Measurements from ENCODE around the gene CAPN5.
"Not testable (repeated sequence)": the region's sequence is repeated elsewhere in the genome, so short reads cannot be mapped to it uniquely, and the experiment has no call there.

CAPN5 gene

DNA sequence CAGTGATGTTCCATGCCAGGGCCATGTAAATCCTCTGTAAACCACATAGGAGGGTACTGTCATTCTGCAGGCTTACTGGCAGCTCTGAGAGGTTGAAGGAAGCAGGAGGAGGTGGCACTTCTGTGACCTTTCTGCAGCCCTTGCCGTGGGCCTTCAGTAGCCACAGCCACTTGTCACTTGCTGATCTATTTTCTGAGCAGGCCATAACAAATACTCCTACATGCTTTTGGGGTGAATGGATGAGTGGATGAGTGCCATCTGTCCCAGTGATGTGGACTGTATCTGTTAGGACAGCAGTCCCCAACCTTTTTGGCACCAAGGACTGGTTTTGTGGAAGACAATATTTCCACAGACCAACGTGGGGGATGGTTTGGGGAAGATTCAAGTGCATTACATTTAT lies 22.4 kb upstream of the CAPN5 start:
- Histone ChIP-seq H3K27ac (no peak overlapping the region), H3K4me1 (ENCODE audit: low read depth, poor library complexity, severe bottlenecking) (peaks cover 6% of the 10 kb centered on the region), H4K20me1 (ENCODE audit: insufficient read depth) (no peaks in the 10 kb centered on the region), H3K4me2 (no peak overlapping the region), H3K9ac (no peak overlapping the region), H3K79me2 (ENCODE audit: insufficient read depth, low read depth) (no peaks in the 10 kb centered on the region), H3K27me3 (ENCODE audit: insufficient read depth, low read depth) (no peaks in the 10 kb centered on the region), H3K4me3 (IDR thresholded peaks at IDR 0.05; ENCODE audit: insufficient read depth, low read depth, low read length) (no peak overlapping the region), H2AFZ (ENCODE audit: low read depth) (no peak overlapping the region), H3K36me3 (ENCODE audit: insufficient read depth) (no peaks in the 10 kb centered on the region)
- TF ChIP-seq, protein P1, sequence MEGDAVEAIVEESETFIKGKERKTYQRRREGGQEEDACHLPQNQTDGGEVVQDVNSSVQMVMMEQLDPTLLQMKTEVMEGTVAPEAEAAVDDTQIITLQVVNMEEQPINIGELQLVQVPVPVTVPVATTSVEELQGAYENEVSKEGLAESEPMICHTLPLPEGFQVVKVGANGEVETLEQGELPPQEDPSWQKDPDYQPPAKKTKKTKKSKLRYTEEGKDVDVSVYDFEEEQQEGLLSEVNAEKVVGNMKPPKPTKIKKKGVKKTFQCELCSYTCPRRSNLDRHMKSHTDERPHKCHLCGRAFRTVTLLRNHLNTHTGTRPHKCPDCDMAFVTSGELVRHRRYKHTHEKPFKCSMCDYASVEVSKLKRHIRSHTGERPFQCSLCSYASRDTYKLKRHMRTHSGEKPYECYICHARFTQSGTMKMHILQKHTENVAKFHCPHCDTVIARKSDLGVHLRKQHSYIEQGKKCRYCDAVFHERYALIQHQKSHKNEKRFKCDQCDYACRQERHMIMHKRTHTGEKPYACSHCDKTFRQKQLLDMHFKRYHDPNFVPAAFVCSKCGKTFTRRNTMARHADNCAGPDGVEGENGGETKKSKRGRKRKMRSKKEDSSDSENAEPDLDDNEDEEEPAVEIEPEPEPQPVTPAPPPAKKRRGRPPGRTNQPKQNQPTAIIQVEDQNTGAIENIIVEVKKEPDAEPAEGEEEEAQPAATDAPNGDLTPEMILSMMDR (conservative IDR thresholded peaks at IDR 0.05; ENCODE audit: low read depth, low read length), result no peak

DNA sequence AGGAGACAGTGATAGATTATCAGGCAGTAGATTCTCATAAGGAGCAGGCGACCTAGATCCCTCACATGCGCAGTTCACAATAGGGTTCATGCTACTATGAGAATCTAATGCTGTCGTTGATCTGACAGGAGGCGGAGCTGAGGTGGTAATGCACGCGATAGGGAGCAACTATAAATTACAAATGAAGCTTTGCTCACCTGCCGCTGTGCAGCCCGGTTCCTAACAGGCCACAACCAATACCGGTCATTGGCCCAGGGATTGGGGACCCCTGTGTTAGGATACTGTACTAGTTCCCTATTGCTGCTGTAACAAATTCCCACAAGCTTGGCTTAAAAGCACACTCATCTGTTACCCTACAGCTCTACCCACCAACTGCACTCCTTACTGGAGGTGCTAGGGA lies 21.9 kb upstream of the CAPN5 start:
- Histone ChIP-seq H3K4me2 (no peak overlapping the region), H3K36me3 (ENCODE audit: insufficient read depth) (no peaks in the 10 kb centered on the region), H3K27ac (no peak overlapping the region), H3K79me2 (ENCODE audit: insufficient read depth, low read depth) (no peaks in the 10 kb centered on the region), H2AFZ (ENCODE audit: low read depth) (no peak overlapping the region), H4K20me1 (ENCODE audit: insufficient read depth) (no peaks in the 10 kb centered on the region), H3K4me1 (ENCODE audit: low read depth, poor library complexity, severe bottlenecking) (peaks cover 6% of the 10 kb centered on the region), H3K9ac (no peak overlapping the region), H3K27me3 (ENCODE audit: insufficient read depth, low read depth) (no peaks in the 10 kb centered on the region), H3K4me3 (IDR thresholded peaks at IDR 0.05; ENCODE audit: insufficient read depth, low read depth, low read length) (no peak overlapping the region)
- TF ChIP-seq, protein P1 (conservative IDR thresholded peaks at IDR 0.05; ENCODE audit: low read depth, low read length), result no peak

DNA sequence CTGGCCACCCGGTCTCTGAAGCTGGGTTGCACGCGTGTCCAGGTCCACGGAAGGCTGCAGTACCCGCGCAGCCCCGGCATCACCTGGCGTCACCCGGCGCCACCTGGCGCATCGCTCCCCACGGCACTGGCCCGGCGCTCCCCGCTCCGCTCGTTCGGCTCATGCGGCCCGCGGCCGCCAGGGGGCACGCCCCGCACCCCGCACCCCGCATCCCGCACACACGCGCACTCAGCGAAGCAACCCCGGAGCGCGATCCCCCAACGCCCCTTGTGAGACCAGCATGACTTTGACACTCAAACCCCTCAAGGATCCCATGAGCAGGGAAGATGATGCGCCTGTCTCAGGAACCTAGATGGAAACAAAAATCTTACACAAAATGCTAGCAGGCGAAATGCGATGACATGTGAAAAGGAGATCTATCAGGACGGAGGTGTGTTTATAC lies 20.7 kb upstream of the CAPN5 start:
- TF ChIP-seq, protein P1 (conservative IDR thresholded peaks at IDR 0.05; ENCODE audit: low read depth, low read length), result no peak
- Histone ChIP-seq H2AFZ (ENCODE audit: low read depth) (no peak overlapping the region), H3K36me3 (ENCODE audit: insufficient read depth) (no peaks in the 10 kb centered on the region), H3K79me2 (ENCODE audit: insufficient read depth, low read depth) (no peaks in the 10 kb centered on the region), H3K27me3 (ENCODE audit: insufficient read depth, low read depth) (no peaks in the 10 kb centered on the region), H3K27ac (no peak overlapping the region), H3K4me2 (0 out of 2 replicates have a peak overlapping the region, but pooled peaks have one; percentile 85), H3K9ac (no peak overlapping the region), H3K4me1 (ENCODE audit: low read depth, poor library complexity, severe bottlenecking) (peaks cover 6% of the 10 kb centered on the region), H4K20me1 (ENCODE audit: insufficient read depth) (no peaks in the 10 kb centered on the region), H3K4me3 (IDR thresholded peaks at IDR 0.05; ENCODE audit: insufficient read depth, low read depth, low read length) (no peak overlapping the region)

DNA sequence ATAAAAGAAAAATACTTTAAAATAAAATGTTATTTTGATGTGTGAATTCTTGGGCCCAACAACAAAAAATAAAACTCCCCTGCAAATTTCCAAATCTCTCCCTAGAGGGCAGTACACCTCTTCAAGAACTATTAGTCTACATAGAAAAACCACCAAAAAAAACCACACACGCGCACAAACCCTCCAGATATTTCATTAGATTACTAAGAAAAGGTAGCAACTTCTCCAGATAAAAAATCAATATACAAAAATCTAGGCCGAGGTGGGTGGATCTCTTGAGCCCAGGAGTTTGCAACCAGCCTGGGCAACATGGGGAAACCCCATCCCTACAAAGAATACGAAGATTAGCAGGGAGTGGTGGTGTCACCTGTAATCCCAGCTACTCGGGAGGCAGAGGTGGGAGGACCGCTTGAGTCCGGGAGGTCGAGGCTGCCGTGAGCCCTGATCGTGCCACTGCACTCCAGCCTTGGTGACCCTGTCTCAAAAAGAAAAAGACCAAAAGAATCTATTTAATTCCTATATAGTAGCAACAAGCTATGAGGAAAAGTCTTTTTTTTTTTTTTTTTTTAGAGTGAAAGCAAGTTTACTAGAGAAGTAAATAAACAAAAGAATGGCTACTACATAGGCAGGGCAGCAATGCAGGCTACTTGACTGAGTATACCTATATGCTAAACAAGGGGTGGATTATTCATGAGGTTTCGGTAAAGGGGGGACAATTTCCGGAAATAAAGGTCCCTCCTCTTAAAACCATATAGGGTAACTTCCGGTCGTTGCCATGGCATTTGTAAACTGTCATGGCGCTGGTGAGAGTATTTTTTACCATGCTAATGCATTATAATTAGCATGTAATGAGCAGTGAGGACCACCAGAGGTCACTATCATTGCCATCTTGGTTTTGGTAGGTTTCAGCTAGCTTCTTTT lies 19.5 kb upstream of the CAPN5 start:
- Histone ChIP-seq H3K27me3 (ENCODE audit: insufficient read depth, low read depth) (no peaks in the 10 kb centered on the region), H2AFZ (ENCODE audit: low read depth) (peak overlapping the region; percentile 72), H3K36me3 (ENCODE audit: insufficient read depth) (no peaks in the 10 kb centered on the region), H3K4me1 (ENCODE audit: low read depth, poor library complexity, severe bottlenecking) (peaks cover 6% of the 10 kb centered on the region), H4K20me1 (ENCODE audit: insufficient read depth) (no peaks in the 10 kb centered on the region), H3K79me2 (ENCODE audit: insufficient read depth, low read depth) (no peaks in the 10 kb centered on the region), H3K27ac (peak overlapping the region; percentile 24; the same call in 1 of the 2 replicates), H3K9ac (no peak overlapping the region; the same call in 1 of the 2 replicates), H3K4me2 (peak overlapping the region; percentile 85), H3K4me3 (IDR thresholded peaks at IDR 0.05; ENCODE audit: insufficient read depth, low read depth, low read length) (no peak overlapping the region)
- TF ChIP-seq, protein P1 (conservative IDR thresholded peaks at IDR 0.05; ENCODE audit: low read depth, low read length), result peak; percentile 87

DNA sequence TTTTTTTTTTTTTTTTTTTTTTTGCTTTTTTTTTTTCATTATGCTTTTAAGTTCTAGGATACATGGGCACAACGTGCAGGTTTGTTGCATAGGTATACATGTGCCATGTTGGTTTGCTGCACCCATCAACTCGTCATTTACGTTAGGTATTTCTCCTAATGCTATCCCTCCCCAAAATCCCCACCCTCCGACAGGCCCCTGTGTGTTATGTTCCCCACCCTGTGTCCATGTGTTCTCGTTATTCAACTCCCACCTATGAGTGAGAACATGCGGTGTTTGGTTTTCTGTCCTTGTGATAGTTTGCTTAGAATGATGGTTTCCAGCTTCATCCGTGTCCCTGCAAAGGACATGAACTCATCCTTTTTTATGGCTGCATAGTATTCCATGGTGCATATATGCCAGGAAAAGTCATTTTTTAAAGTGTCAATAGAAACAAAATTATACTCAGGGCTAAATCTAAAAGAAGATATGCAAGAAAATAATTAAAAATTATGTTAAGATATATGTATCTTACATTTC lies 18.8 kb upstream of the CAPN5 start:
- H3K4me1 ChIP-seq (ENCODE audit: low read depth, poor library complexity, severe bottlenecking); H3K27ac ChIP-seq; H3K27me3 ChIP-seq (ENCODE audit: insufficient read depth, low read depth); H3K36me3 ChIP-seq (ENCODE audit: insufficient read depth); H3K4me3 ChIP-seq (IDR thresholded peaks at IDR 0.05; ENCODE audit: insufficient read depth, low read depth, low read length); H3K79me2 ChIP-seq (ENCODE audit: insufficient read depth, low read depth); H4K20me1 ChIP-seq (ENCODE audit: insufficient read depth); H3K4me2 ChIP-seq; H2AFZ ChIP-seq (ENCODE audit: low read depth); H3K9ac ChIP-seq: not testable (repeated sequence)

Data from KMS-11 (cell line).